Stimulated activated CD4-positive, alpha-beta T cell treated with anti-CD3 and anti-CD28 coated beads, Interleukin-12 subunit alpha, Interleukin-12 subunit beta, amount 100 ng/mL, for 4 hours (primary cell): ENCODE data around the gene WNT3A.

Experiments
- DNase-seq: peaks from one replicate; pipeline ENCODE4 v3.0.0-alpha.2; 2020

WNT3A gene

DNA sequence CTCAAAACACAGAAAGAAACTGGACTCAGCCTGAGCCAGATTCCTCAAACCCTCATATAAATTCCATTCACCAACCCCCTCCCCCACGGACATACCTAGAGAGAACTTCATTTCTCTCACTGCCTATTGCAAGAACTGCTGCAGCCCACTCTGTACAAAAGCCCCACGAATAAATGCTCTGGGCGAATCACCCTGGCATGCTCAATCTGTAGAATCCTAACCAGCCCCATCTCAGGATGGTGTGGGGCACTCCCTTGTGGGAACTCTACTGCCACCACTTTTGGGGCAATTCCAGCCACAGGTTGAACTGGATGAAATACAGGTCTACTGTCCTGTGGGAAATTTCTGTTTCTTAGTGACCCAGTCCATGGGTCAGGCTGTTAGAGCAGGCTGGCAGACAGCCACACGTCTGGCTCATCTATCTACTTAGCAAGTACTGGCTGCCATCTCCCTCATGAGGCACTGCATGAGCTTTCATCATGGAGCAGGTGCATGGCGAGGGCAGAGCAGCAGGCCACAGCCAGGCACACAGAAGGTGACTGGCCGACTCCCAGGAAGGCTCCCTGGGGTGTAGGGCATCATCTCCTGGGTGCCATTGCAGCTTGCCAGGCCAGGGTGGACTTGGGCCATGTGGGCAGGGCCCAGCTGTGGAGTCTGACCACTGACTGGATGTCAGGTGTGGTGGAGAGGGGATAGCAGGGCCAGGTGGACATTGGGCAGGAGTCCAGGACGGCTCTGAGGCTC, 97.9 kb downstream of the WNT3A start:
- no peak for DNase-seq

DNA sequence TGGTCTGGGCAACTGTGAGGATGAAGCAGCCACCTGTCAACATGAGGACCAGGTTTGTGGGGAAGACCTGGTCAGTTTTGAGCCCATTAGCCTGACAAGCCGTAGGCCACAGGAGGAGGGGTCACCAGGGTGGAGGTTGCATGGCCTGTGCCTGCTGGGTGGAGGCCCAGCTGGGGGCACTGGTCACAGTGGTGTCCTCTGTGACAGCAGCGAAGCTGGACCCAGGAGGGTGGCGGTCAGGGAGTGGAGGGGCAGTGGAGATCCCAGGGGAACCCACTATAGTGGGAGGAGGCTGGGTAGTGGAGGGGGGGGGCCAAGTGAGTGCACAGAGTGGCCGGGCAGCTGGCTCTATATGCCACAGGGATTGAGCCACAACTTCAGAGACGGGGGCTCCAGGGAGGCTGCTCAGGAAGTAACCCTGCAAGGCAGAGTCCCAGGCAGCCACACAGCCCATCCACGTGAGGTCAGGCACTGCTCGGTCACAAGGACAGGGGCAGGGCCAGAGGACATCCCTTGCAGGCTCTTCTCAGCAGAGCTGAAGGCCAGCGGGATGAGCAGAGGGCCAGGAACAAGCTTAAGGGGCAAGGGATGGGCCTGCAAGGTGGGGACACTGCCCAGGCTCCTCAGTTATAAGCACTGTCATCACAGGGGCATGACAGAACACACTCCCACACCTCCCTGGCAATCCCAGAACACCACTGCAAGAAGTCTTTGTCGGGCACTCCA, 98.6 kb downstream of the WNT3A start:
- DNase-seq: no peak

DNA sequence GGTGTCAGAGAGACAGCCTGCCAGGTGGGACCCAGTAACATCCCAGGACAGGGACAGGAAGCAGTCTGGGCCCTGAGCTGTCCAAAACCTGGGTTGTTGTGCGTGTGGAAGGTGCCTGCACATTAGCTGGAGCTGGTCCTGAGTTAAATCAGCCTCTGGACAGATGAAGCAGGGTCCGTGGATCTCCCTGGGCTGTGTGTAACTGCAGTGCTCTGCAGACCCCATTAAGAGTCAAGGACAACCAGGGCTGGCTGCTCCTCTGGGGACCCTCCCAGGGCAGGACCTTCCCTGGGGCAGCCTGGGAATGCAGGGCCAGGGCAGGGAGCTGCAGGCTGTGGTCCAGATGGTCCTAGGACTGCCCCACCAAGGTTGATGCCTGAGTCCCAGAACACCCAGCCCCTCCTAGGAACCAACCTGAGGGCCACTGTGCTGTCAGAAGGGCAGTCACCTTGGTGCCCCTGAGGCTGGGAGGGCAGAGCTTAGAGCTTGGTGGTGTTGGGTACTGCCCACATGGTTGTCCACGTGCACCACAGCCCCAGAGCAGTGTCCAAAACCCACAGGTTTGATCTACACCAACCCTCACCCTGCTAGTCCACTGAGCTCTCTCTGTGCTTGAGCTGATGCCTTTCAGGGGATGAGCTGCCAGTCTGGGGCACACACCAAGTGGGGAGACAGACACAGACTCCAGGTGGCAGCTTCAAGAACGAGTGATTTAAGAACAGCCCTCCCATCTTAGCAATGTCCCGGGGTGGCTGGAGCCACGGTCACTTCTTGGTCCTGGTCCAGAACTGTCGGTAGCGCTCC, 99.4 kb downstream of the WNT3A start:
- DNase-seq: no peak

GRCh38 chr1:228106800-228107054, 99.9 kb downstream of the WNT3A start:
- no peak for DNase-seq

DNA sequence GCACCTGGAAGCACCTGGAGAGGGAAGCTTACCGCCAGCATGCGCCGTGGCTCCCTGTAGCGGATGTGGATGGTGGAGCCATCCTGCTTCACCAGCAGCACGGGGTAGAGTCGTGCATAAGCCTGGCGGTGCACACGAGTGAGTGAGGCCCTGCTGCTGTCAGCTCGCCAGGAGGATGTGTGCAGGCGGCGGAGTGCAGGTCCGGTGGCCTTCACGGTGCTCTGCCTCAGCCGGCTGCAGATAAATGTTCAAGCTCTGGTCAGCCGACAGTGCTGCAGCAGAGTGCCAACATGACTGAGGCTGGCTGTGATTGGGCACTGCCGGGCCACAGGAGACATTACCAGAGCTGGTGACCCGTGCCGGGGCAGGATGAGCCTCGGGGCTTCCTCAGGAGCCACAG, 100.8 kb downstream of the WNT3A start:
- DNase-seq: no peak

- no peak for DNase-seq
Measured at GRCh38 chr1:228108055-228108690, 101.4 kb downstream of the WNT3A start.

- no peak for DNase-seq
Measured at GRCh38 chr1:228108742-228109072, 101.9 kb downstream of the WNT3A start.

GRCh38 chr1:228109073-228109961, 102.5 kb downstream of the WNT3A start, which contains the start of gene MRPL55:
MRPL55 (minus strand) TSS chr1:228109299; CDS start chr1:228108260, 1,039 bp downstream.
- peak; percentile 98 for DNase-seq

DNA sequence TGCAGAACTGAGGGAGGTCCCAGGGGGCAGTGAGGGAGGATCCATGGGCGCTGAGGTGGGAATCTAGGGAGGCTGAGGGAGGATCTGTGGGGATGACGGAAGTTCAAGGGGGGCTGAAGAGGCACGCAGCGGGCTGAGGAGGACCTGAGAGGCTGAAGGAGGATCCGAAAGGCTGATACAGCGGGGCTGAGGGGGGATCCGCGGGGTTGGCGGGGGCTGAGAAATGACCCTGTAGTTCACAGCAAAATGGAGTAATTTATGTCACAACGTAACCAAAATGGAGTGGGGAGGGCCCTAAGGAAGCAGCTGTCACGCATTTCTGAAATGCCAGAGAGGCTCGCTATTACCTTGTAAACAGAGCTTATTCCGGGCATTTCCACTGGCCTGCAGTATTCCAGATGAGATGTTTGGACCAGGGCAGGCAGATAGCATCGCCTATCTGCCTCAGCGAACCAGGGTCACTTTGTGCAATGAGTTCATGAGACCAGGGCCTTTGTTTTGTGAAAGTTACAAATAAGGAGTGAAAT, 103.2 kb downstream of the WNT3A start:
- DNase-seq: no peak

DNA sequence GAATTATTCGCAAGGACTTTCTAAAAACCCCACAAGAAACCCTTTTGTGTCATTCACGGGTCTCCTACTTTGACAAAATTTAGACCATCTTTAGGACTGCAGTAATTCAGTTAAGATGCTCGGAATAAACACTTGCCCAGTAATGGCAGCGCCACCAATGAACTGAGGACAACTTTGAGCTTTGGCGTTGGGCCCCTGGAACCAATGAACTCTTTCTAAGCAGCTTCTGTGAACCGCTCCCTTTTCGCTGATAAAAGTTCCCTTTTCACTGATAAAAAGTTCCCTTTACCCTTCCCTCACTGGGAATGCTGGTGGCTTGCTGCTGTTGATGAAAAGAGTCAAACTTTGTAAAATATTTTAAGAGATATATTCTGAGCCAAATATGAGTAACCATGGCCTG, 103.8 kb downstream of the WNT3A start:
- no peak for DNase-seq
